ENCODE data around the gene EFCAB6.

The EFCAB6 gene

GRCh38 chr22:43749473-43749872 lies 62.6 kb downstream of the EFCAB6 start:
- DNase-seq (ENCODE audit: low read depth) = no peak

GRCh38 chr22:43747877-43748276 lies 64.2 kb downstream of the EFCAB6 start:
- DNase-seq (ENCODE audit: low read depth) = no peak

- DNase-seq (ENCODE audit: low read depth) = no peak
Observed at GRCh38 chr22:43747058-43747457, 65.0 kb downstream of the EFCAB6 start.

- no peak for DNase-seq (ENCODE audit: low read depth)
Observed at GRCh38 chr22:43745783-43746356, 66.2 kb downstream of the EFCAB6 start.

GRCh38 chr22:43745411-43745770 lies 66.7 kb downstream of the EFCAB6 start:
- no peak for DNase-seq (ENCODE audit: low read depth)

GRCh38 chr22:43744700-43745410 lies 67.2 kb downstream of the EFCAB6 start:
- no peak for DNase-seq (ENCODE audit: low read depth)

- DNase-seq (ENCODE audit: low read depth) = no peak
Observed at GRCh38 chr22:43743929-43744643, 68.0 kb downstream of the EFCAB6 start.

GRCh38 chr22:43743131-43743530 lies 69.0 kb downstream of the EFCAB6 start:
- DNase-seq (ENCODE audit: low read depth) = no peak

GRCh38 chr22:43742154-43742950 lies 69.8 kb downstream of the EFCAB6 start:
- no peak for DNase-seq (ENCODE audit: low read depth)

GRCh38 chr22:43740587-43741270 lies 71.4 kb downstream of the EFCAB6 start:
- no peak for DNase-seq (ENCODE audit: low read depth)

GRCh38 chr22:43739851-43740379 lies 72.2 kb downstream of the EFCAB6 start:
- no peak for DNase-seq (ENCODE audit: low read depth)

GRCh38 chr22:43737150-43737828 lies 74.8 kb downstream of the EFCAB6 start:
- no peak for DNase-seq (ENCODE audit: low read depth)

GRCh38 chr22:43736651-43737050 lies 75.5 kb downstream of the EFCAB6 start:
- DNase-seq (ENCODE audit: low read depth) = no peak

GRCh38 chr22:43734370-43735150 lies 77.5 kb downstream of the EFCAB6 start:
- DNase-seq (ENCODE audit: low read depth) = peak; percentile 14

GRCh38 chr22:43733138-43733537 lies 79.0 kb downstream of the EFCAB6 start:
- no peak for DNase-seq (ENCODE audit: low read depth)

GRCh38 chr22:43731988-43732387 lies 80.1 kb downstream of the EFCAB6 start:
- no peak for DNase-seq (ENCODE audit: low read depth)

GRCh38 chr22:43726964-43727543 lies 85.1 kb downstream of the EFCAB6 start:
- no peak for DNase-seq (ENCODE audit: low read depth)

GRCh38 chr22:43726322-43726721 lies 85.8 kb downstream of the EFCAB6 start:
- no peak for DNase-seq (ENCODE audit: low read depth)

GRCh38 chr22:43723816-43724215 lies 88.3 kb downstream of the EFCAB6 start:
- peak; percentile 3 for DNase-seq (ENCODE audit: low read depth)

- no peak for DNase-seq (ENCODE audit: low read depth)
Observed at GRCh38 chr22:43722444-43722843, 89.7 kb downstream of the EFCAB6 start.

Measured in EH (cell line).